H9 (cell line): ENCODE measurements around the gene CCDC27. TPM values are rescaled to one million over a fixed set of nuclear protein-coding genes. Genes with fewer than 3 reads are reported as not detected.

Experiments
- DNase-seq: peaks from one replicate; pipeline ENCODE4 v3.0.0-alpha.2; 2017
- H2AFZ ChIP-seq: one replicate; pipeline ENCODE4 v1.6.1; 2013; ENCODE audit warnings: mild to moderate bottlenecking, low read length, control low read depth, moderate library complexity
- H2AK5ac ChIP-seq: 2 replicates; pipeline ENCODE4 v1.6.1; 2013; ENCODE audit warnings: low read length, control low read depth, mixed read lengths; ENCODE audit not compliant: insufficient read length
- H2BK120ac ChIP-seq: one replicate; pipeline ENCODE4 v1.6.1; 2013; ENCODE audit warnings: low read depth, mild to moderate bottlenecking, low read length, control low read depth, inconsistent platforms; ENCODE audit not compliant: poor library complexity, severe bottlenecking
- H2BK12ac ChIP-seq: 2 replicates; pipeline ENCODE4 v1.6.1; 2013; ENCODE audit warnings: low read length, control low read depth, mixed read lengths, low read depth; ENCODE audit not compliant: insufficient read length
- H2BK15ac ChIP-seq: 2 replicates; pipeline ENCODE4 v1.6.1; 2013; ENCODE audit warnings: low read depth, low read length, control low read depth
- H2BK20ac ChIP-seq: one replicate; pipeline ENCODE4 v1.6.1; 2013; ENCODE audit warnings: low read depth, mild to moderate bottlenecking, low read length, control low read depth, inconsistent platforms; ENCODE audit not compliant: poor library complexity, severe bottlenecking
- H2BK5ac ChIP-seq: 2 replicates; pipeline ENCODE4 v1.6.1; 2013; ENCODE audit warnings: low read length, control low read depth, mixed read lengths; ENCODE audit not compliant: insufficient read length
- H3K14ac ChIP-seq: 2 replicates; pipeline ENCODE4 v1.6.1; 2013; ENCODE audit warnings: low read length, control low read depth; ENCODE audit not compliant: insufficient read depth
- H3K18ac ChIP-seq: 2 replicates; pipeline ENCODE4 v1.6.1; 2013; ENCODE audit warnings: low read depth, mild to moderate bottlenecking, mixed read lengths, low read length, control low read depth; ENCODE audit not compliant: insufficient read length
- H3K23ac ChIP-seq: 2 replicates; pipeline ENCODE4 v1.6.1; 2013; ENCODE audit warnings: low read length, control low read depth, mixed read lengths, low read depth; ENCODE audit not compliant: insufficient read length
- H3K23me2 ChIP-seq: 2 replicates; pipeline ENCODE4 v1.6.1; 2013; ENCODE audit warnings: low read depth, mild to moderate bottlenecking, mixed read lengths, low read length, control low read depth; ENCODE audit not compliant: insufficient read length, poor library complexity, severe bottlenecking
- H3K27ac ChIP-seq: 2 replicates; pipeline ENCODE4 v1.5.1; 2013; ENCODE audit warnings: low read length, control low read depth, mixed read lengths, low read depth; ENCODE audit not compliant: insufficient read length
- H3K27me3 ChIP-seq: 2 replicates; pipeline ENCODE4 v1.6.1; 2013; ENCODE audit warnings: low read length, control low read depth, inconsistent platforms; ENCODE audit not compliant: insufficient read depth
- H3K4ac ChIP-seq: 2 replicates; pipeline ENCODE4 v1.6.1; 2013; ENCODE audit warnings: low read depth, mild to moderate bottlenecking, control low read depth, inconsistent platforms, low read length, moderate library complexity
- H3K4me1 ChIP-seq: 2 replicates; pipeline ENCODE4 v1.6.1; 2013; ENCODE audit warnings: low read length, control low read depth, inconsistent platforms; ENCODE audit not compliant: insufficient read depth
- H3K4me2 ChIP-seq: 2 replicates; pipeline ENCODE4 v1.6.1; 2013; ENCODE audit warnings: low read length, control low read depth, mixed read lengths; ENCODE audit not compliant: insufficient read length, insufficient read depth
- H3K56ac ChIP-seq: 2 replicates; pipeline ENCODE4 v1.6.1; 2013; ENCODE audit warnings: low read depth, mild to moderate bottlenecking, mixed read lengths, low read length, control low read depth; ENCODE audit not compliant: insufficient read length
- H3K79me1 ChIP-seq: 2 replicates; pipeline ENCODE4 v1.6.1; 2013; ENCODE audit warnings: low read depth, mild to moderate bottlenecking, moderate library complexity, low read length, control low read depth, inconsistent platforms; ENCODE audit not compliant: insufficient read depth, poor library complexity, severe bottlenecking
- H3K79me2 ChIP-seq: 2 replicates; pipeline ENCODE4 v1.6.1; 2013; ENCODE audit warnings: low read length, control low read depth, inconsistent platforms; ENCODE audit not compliant: insufficient read depth
- H3K9ac ChIP-seq: 2 replicates; pipeline ENCODE4 v1.6.1; 2013; ENCODE audit warnings: low read length, control low read depth, mixed read lengths; ENCODE audit not compliant: insufficient read length; ENCODE audit errors: extremely low read depth
- H3K9me3 ChIP-seq: one replicate; pipeline ENCODE4 v1.6.1; 2013; ENCODE audit warnings: low read depth, low read length, inconsistent platforms; ENCODE audit not compliant: control insufficient read depth
- H3T11ph ChIP-seq: one replicate; pipeline ENCODE4 v1.6.1; 2013; ENCODE audit warnings: mild to moderate bottlenecking, low read length, control low read depth, inconsistent platforms
- H4K20me1 ChIP-seq: one replicate; pipeline ENCODE4 v1.6.1; 2013; ENCODE audit not compliant: control insufficient read depth, insufficient read length, insufficient read depth
- H4K5ac ChIP-seq: 2 replicates; pipeline ENCODE4 v1.6.1; 2013; ENCODE audit warnings: low read depth, mild to moderate bottlenecking, mixed read lengths, low read length, control low read depth; ENCODE audit not compliant: insufficient read length
- H4K8ac ChIP-seq: replicated peaks from 2 replicates; pipeline ENCODE4 v1.6.1; 2013; ENCODE audit warnings: low read length, control low read depth, mixed read lengths, low read depth; ENCODE audit not compliant: insufficient read length
- H4K91ac ChIP-seq: 2 replicates; pipeline ENCODE4 v1.6.1; 2013; ENCODE audit warnings: low read depth, mild to moderate bottlenecking, moderate library complexity, mixed read lengths, low read length, control low read depth; ENCODE audit not compliant: insufficient read length
- H3K27ac Mint-ChIP-seq, 3 experiments: 2 replicates in 2 of 3; 3 replicates in 1 of 3; pipeline ENCODE4 v1.8.0; 2020 to 2021; ENCODE audit warnings: mixed read lengths in 3 of 3, mild to moderate bottlenecking in 1 of 3, moderate library complexity in 1 of 3
- H3K27me3 Mint-ChIP-seq: 2 replicates; pipeline ENCODE4 v1.8.0; 2021; ENCODE audit warnings: low read depth, mild to moderate bottlenecking, moderate library complexity, mixed read lengths
- H3K36me3 Mint-ChIP-seq, 3 experiments: 2 replicates in 2 of 3; 3 replicates in 1 of 3; pipeline ENCODE4 v1.8.0; 2020 to 2021; ENCODE audit warnings: low read depth in 3 of 3, mixed read lengths in 3 of 3; ENCODE audit not compliant: insufficient read depth in 1 of 3
- H3K4me1 Mint-ChIP-seq, 2 experiments: 2 replicates each; pipeline ENCODE4 v1.8.0; 2020; ENCODE audit warnings: mixed read lengths in 2 of 2
- H3K4me3 Mint-ChIP-seq, 2 experiments: 2 replicates in 1 of 2; 3 replicates in 1 of 2; pipeline ENCODE4 v1.8.0; 2020 to 2021; ENCODE audit warnings: mild to moderate bottlenecking in 2 of 2, mixed read lengths in 2 of 2, moderate library complexity in 1 of 2
- H3K9me3 Mint-ChIP-seq, 2 experiments: 2 replicates in 1 of 2; 3 replicates in 1 of 2; pipeline ENCODE4 v1.8.0; 2020; ENCODE audit warnings: mild to moderate bottlenecking in 2 of 2, mixed read lengths in 2 of 2, moderate library complexity in 1 of 2
- CTCF ChIP-seq: fragments of 200-600 bp; sonication (generic); conservative IDR thresholded peaks from 3 replicates; pipeline ENCODE4 v1.8.0; 2021; ENCODE audit warnings: antibody characterized with exemption, mild to moderate bottlenecking
- WGBS: extraction: QIAGEN DNeasy Blood & Tissue Kit; methylation state at CpG from one replicate; pipeline ENCODE4 v1.1.7; 2013; ENCODE audit warnings: missing lambda C conversion rate, low lambda C conversion rate, mixed read lengths; ENCODE audit not compliant: insufficient read length; ENCODE audit errors: extremely low coverage; 5-methylcytosine and 5-hydroxymethylcytosine counted together
- total RNA-seq: library from RNA; stranded (reverse); gene quantifications from 2 replicates; pipeline ENCODE4 v1.2.1, GENCODE V29; 2021

CCDC27 gene
- total RNA-seq, 1 experiment from 2014 or later: not detected

DNA sequence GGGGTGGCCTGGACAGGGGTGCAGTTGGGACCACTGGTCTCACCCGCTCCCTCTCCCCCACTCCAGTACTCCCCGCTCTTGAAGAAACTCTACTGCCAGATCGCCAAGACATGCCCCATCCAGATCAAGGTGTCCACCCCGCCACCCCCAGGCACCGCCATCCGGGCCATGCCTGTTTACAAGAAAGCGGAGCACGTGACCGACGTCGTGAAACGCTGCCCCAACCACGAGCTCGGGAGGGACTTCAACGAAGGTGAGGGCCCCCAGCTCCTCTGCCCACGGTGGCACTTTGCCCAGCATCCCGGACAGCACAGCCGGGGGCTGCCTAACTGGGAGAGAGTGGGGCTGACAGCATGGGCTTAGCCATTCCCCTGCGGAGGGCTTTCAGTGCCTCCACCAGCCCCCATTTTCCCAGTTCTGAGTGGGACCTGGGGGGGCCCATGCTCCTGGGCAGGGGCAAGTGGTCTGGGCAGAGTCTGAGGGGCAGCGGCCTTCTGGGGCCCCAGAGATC lies 30.2 kb upstream of the CCDC27 start:
- Histone ChIP-seq H3K14ac (no peak overlapping the region), H2BK20ac (no peak overlapping the region), H2BK120ac (no peak overlapping the region), H3K4me1 (no peaks in the 10 kb centered on the region; the same call in 1 of the 2 replicates), H4K8ac (no peak overlapping the region), H2BK12ac (no peak overlapping the region), H3K9ac (no peak overlapping the region), H3K27me3 (no peaks in the 10 kb centered on the region), H4K91ac (no peak overlapping the region), H3K79me1 (no peaks in the 10 kb centered on the region), H4K5ac (no peak overlapping the region), H3K56ac (no peak overlapping the region), H2BK15ac (no peak overlapping the region), H3K4me2 (no peak overlapping the region), H3K4ac (no peak overlapping the region), H4K20me1 (no peaks in the 10 kb centered on the region), H3K27ac (no peak overlapping the region), H2BK5ac (no peak overlapping the region), H2AK5ac (no peak overlapping the region), H3K18ac (no peak overlapping the region), H3K9me3 (no peaks in the 10 kb centered on the region), H3K23me2 (no peaks in the 10 kb centered on the region), H3K23ac (no peak overlapping the region), H3T11ph (no peak overlapping the region), H3K79me2 (no peaks in the 10 kb centered on the region), H2AFZ (no peak overlapping the region)
- no CpG with 5 or more reads among the region's 20 CpGs for WGBS
- peaks cover 12% of the 10 kb centered on the region for H3K27me3 Mint-ChIP-seq
- no peaks in the 10 kb centered on the region for H3K9me3 Mint-ChIP-seq
- peaks cover 2 to 11% of the 10 kb centered on the region in 2 experiments; a peak in 3 of 4 replicates for H3K4me1 Mint-ChIP-seq
- no peak for DNase-seq
- H3K4me3 Mint-ChIP-seq: no peak overlapping the region
- no peak overlapping the region for H3K27ac Mint-ChIP-seq
- no peak for TF ChIP-seq CTCF
- no peaks in the 10 kb centered on the region for H3K36me3 Mint-ChIP-seq
